Panc1 (cell line): ENCODE data around the gene PRKCQ. TPM values are rescaled to one million over a fixed set of nuclear protein-coding genes. Genes with fewer than 3 reads are reported as not detected.

Source experiments
- ATAC-seq: fragments of 200-7000 bp; cut with Tn5 transposase; 2 replicates; pipeline ENCODE4 v1.9.1; 2020; ENCODE audit warnings: mild to moderate bottlenecking, moderate library complexity
- BruUV-seq: library from RNA; stranded (reverse); fragments of 400-500 nt; replicated peaks from 2 replicates; lab custom pipeline; 2021; lab: Mats Ljungman, UMichigan
- CTCF ChIA-PET: fragments of 300-600 bp; sonication (Branson Sonifier 250); formaldehyde crosslinking; loops from one replicate; lab custom pipeline; 2022; ENCODE audit warnings: antibody characterized with exemption; lab: Charles Lee
- POLR2A ChIA-PET: fragments of 300-600 bp; sonication (Branson Sonifier 250); formaldehyde crosslinking; loops from one replicate; lab custom pipeline; 2022; ENCODE audit warnings: antibody characterized with exemption; lab: Charles Lee
- DNase-seq: peaks from one replicate; pipeline ENCODE4 v3.0.0-alpha.2; 2010; ENCODE audit warnings: low read depth, low spot score
- H3K27ac ChIP-seq: 2 replicates; pipeline ENCODE4 v1.5.1; 2011; ENCODE audit warnings: mild to moderate bottlenecking, low read length, inconsistent platforms
- H3K27me3 ChIP-seq: fragments of 200-500 bp; sonication (Bioruptor generic); 2 replicates; pipeline ENCODE4 v1.6.0; 2014; ENCODE audit warnings: low read length, inconsistent platforms; ENCODE audit not compliant: control insufficient read depth, insufficient read depth
- H3K36me3 ChIP-seq: fragments of 200-500 bp; sonication (Bioruptor generic); 2 replicates; pipeline ENCODE4 v1.5.1; 2014; ENCODE audit warnings: inconsistent platforms, mild to moderate bottlenecking, low read length, moderate library complexity; ENCODE audit not compliant: control insufficient read depth, insufficient read depth
- H3K4me1 ChIP-seq: 2 replicates; pipeline ENCODE4 v1.5.1; 2011; ENCODE audit warnings: inconsistent platforms, mild to moderate bottlenecking, low read length, moderate library complexity; ENCODE audit not compliant: control insufficient read depth, insufficient read depth
- H3K4me3 ChIP-seq, 2 experiments: 2 replicates each; pipeline ENCODE4 v1.5.1; 2011 to 2012; ENCODE audit warnings: low read depth in 2 of 2, low read length in 2 of 2, mild to moderate bottlenecking in 2 of 2, inconsistent platforms in 1 of 2, moderate library complexity in 1 of 2
- H3K9me3 ChIP-seq: fragments of 200-500 bp; sonication (Bioruptor generic); 2 replicates; pipeline ENCODE4 v1.5.1; 2014; ENCODE audit warnings: low read depth, mild to moderate bottlenecking, inconsistent platforms, low read length, moderate library complexity; ENCODE audit not compliant: control insufficient read depth, insufficient read depth
- CTCF ChIP-seq: fragments of 450-650 bp; IDR thresholded peaks from 2 replicates; pipeline ENCODE4 v1.5.1; 2017; ENCODE audit warnings: mild to moderate bottlenecking
- POLR2AphosphoS5 ChIP-seq: IDR thresholded peaks from 2 replicates; pipeline ENCODE4 v1.6.1; 2012; ENCODE audit warnings: mild to moderate bottlenecking, low read depth, low read length, moderate library complexity
- REST ChIP-seq, 2 experiments: IDR thresholded peaks; 2 replicates each; pipeline ENCODE4 v1.6.1; 2011 to 2012; ENCODE audit warnings: low read depth in 2 of 2, control low read depth in 1 of 2, low read length in 1 of 2, mild to moderate bottlenecking in 1 of 2, moderate library complexity in 1 of 2; ENCODE audit not compliant: insufficient read depth in 1 of 2
- SIN3A ChIP-seq: IDR thresholded peaks from 2 replicates; pipeline ENCODE4 v1.6.1; 2012; ENCODE audit warnings: low read depth, mild to moderate bottlenecking, low read length, moderate library complexity, borderline replicate concordance; ENCODE audit not compliant: insufficient read depth
- TCF7L2 ChIP-seq: IDR thresholded peaks from 2 replicates; pipeline ENCODE4 v1.6.1; 2011; ENCODE audit warnings: mild to moderate bottlenecking, low read depth, low read length, inconsistent platforms
- in situ Hi-C: cut with HindIII; loops from 2 replicates; pipeline ENCODE4 v1.10.0; 2016; ENCODE audit warnings: low sequenced_read_pairs, low pct_unique_long_range_greater_than_20kb
- intact Hi-C: fragments of 100-400 bp; cut with micrococcal nuclease; formaldehyde crosslinking; loops from one replicate; pipeline ENCODE4 v1.10.0; 2022; ENCODE audit not compliant: unreplicated experiment
- total RNA-seq: library from RNA; stranded (reverse); gene quantifications from one replicate; pipeline ENCODE4 v1.2.1, GENCODE V29; 2021; ENCODE audit not compliant: unreplicated experiment

PRKCQ gene
- total RNA-seq, 1 experiment from 2014 or later, result 0.23 TPM

GRCh38 chr10:6536102-6536501 lies 44.0 kb downstream of the PRKCQ start:
- intact Hi-C loops, result no loop called here
- H3K27me3 ChIP-seq, result peaks cover 2% of the 10 kb centered on the region
- H3K4me1 ChIP-seq, result no peaks in the 10 kb centered on the region
- no peaks in the 10 kb centered on the region for H3K36me3 ChIP-seq
- ATAC-seq, result no peak
- BruUV-seq, result no TSS peak
- no peak overlapping the region for H3K4me3 ChIP-seq
- POLR2A ChIA-PET, result no interaction called here
- H3K9me3 ChIP-seq, result no peaks in the 10 kb centered on the region
- DNase-seq, result no peak
- in situ Hi-C loops, result no loop called here
- no peak overlapping the region for H3K27ac ChIP-seq
- TF ChIP-seq POLR2AphosphoS5 (no peak), TCF7L2 (no peak), CTCF (no peak), REST (IDR thresholded peaks at IDR 0.05; ENCODE audit: insufficient read depth in 1 of 2, low read depth in 2 of 2, low read length in 1 of 2) (no peak), SIN3A (no peak)
- CTCF ChIA-PET, result no interaction called here

- TF ChIP-seq REST (IDR thresholded peaks at IDR 0.05; ENCODE audit: insufficient read depth in 1 of 2, low read depth in 2 of 2, low read length in 1 of 2) (no peak), TCF7L2 (no peak), CTCF (no peak), SIN3A (no peak), POLR2AphosphoS5 (no peak)
- POLR2A ChIA-PET, result no interaction called here
- Histone ChIP-seq H3K4me3 (no peak overlapping the region), H3K27me3 (peaks cover 2% of the 10 kb centered on the region), H3K27ac (no peak overlapping the region), H3K36me3 (no peaks in the 10 kb centered on the region), H3K9me3 (no peaks in the 10 kb centered on the region), H3K4me1 (no peaks in the 10 kb centered on the region)
- in situ Hi-C loops, result no loop called here
- intact Hi-C loops, result no loop called here
- no peak for ATAC-seq
- CTCF ChIA-PET, result no interaction called here
- BruUV-seq, result no TSS peak
- no peak for DNase-seq
Observed at GRCh38 chr10:6535156-6535764, 44.8 kb downstream of the PRKCQ start.
